HepG2 (cell line): Measurements from ENCODE around the gene NTN4. TPM values are rescaled to one million over a fixed set of nuclear protein-coding genes. Genes with fewer than 3 reads are reported as not detected.

Experiments used
- AFF4 ChIP-seq: sonication (generic); formaldehyde crosslinking; IDR thresholded peaks from 2 replicates; pipeline ENCODE4 v1.4.0; 2020; ENCODE audit warnings: missing genetic modification reagents
- DZIP1 ChIP-seq: sonication (generic); formaldehyde crosslinking; IDR thresholded peaks from 2 replicates; pipeline ENCODE4 v1.5.0; 2020; ENCODE audit warnings: mild to moderate bottlenecking, missing genetic modification reagents
- EED ChIP-seq: sonication (generic); formaldehyde crosslinking; IDR thresholded peaks from 2 replicates; pipeline ENCODE4 v1.5.0; 2020; ENCODE audit warnings: mild to moderate bottlenecking, missing genetic modification reagents
- GZF1 ChIP-seq: sonication (generic); formaldehyde crosslinking; IDR thresholded peaks from 2 replicates; pipeline ENCODE4 v1.5.1; 2020; ENCODE audit warnings: mild to moderate bottlenecking, missing genetic modification reagents
- KAT7 ChIP-seq: IDR thresholded peaks from 2 replicates; pipeline ENCODE4 v1.6.1; 2018; ENCODE audit warnings: borderline replicate concordance, missing compliant biosample characterization
- MIER3 ChIP-seq: IDR thresholded peaks from 2 replicates; pipeline ENCODE4 v1.6.1; 2016; ENCODE audit warnings: missing compliant biosample characterization, borderline replicate concordance
- SALL2 ChIP-seq: sonication (generic); formaldehyde crosslinking; IDR thresholded peaks from 2 replicates; pipeline ENCODE4 v1.8.1; 2023; ENCODE audit warnings: mild to moderate bottlenecking, missing genetic modification reagents, inconsistent platforms
- ZBED4 ChIP-seq: sonication (generic); formaldehyde crosslinking; IDR thresholded peaks from 2 replicates; pipeline ENCODE4 v1.4.0; 2020; ENCODE audit warnings: missing genetic modification reagents, borderline replicate concordance
- ZHX1 ChIP-seq: sonication (generic); formaldehyde crosslinking; IDR thresholded peaks from 2 replicates; pipeline ENCODE4 v1.8.1; 2022; ENCODE audit warnings: low read depth, mild to moderate bottlenecking, missing genetic modification reagents
- ZNF383 ChIP-seq: sonication (generic); formaldehyde crosslinking; IDR thresholded peaks from 2 replicates; pipeline ENCODE4 v1.4.0; 2020; ENCODE audit warnings: missing genetic modification reagents, mild to moderate bottlenecking, borderline replicate concordance
- ZNF569 ChIP-seq: sonication (generic); formaldehyde crosslinking; IDR thresholded peaks from 2 replicates; pipeline ENCODE4 v1.5.0; 2020; ENCODE audit warnings: mild to moderate bottlenecking, missing genetic modification reagents, moderate library complexity, borderline replicate concordance
- ZNF660 ChIP-seq: sonication (generic); formaldehyde crosslinking; IDR thresholded peaks from 2 replicates; pipeline ENCODE4 v1.5.1; 2020; ENCODE audit warnings: mild to moderate bottlenecking, low read depth, missing genetic modification reagents, borderline replicate concordance
- ZNF839 ChIP-seq: sonication (generic); formaldehyde crosslinking; IDR thresholded peaks from 2 replicates; pipeline ENCODE4 v1.4.0; 2020; ENCODE audit warnings: missing genetic modification reagents, mild to moderate bottlenecking, borderline replicate concordance
- polyA plus RNA-seq, 8 experiments: library from polyadenylated mRNA; depleted of rRNA in 3 of 8; stranded (reverse) in 7 of 8; unstranded in 1 of 8; fragments of >200 nt; fragmentation: Illumina TruSeq in 4 of 8; extraction: Trizol in 4 of 8; gene quantifications; 2 replicates each; pipeline versions ENCODE4 v1.2.1 to v1.2.3, GENCODE V29; 2011 to 2016; ENCODE audit warnings: low read depth in 4 of 8, missing spikeins in 1 of 8, mixed read lengths in 1 of 8; ENCODE audit not compliant: insufficient read depth in 1 of 8
- total RNA-seq, 5 experiments: library from RNA; depleted of rRNA; stranded (reverse); fragments of >200 nt; fragmentation: Illumina TruSeq; extraction: Trizol; gene quantifications; 2 replicates each; pipeline ENCODE4 v1.2.3, GENCODE V29; 2016; ENCODE audit warnings: low read depth in 1 of 5
- TF ChIP-seq, protein P1 (sequence below): sonication (generic); formaldehyde crosslinking; IDR thresholded peaks from 2 replicates; pipeline ENCODE4 v1.8.1; 2023; ENCODE audit warnings: missing genetic modification reagents, mild to moderate bottlenecking, borderline replicate concordance

Gene NTN4
- total and polyA plus RNA-seq, 2 of the 13 experiments (the other 11 are each of a cell fraction or from before 2014, with no cell fraction given): 7.8 to 11.5 TPM

GRCh38 chr12:95802482-95803270 is 12.1 kb upstream of the NTN4 start (continued):
- no peak for TF ChIP-seq DZIP1 (CRISPR knock-in tag)
- no peak for TF ChIP-seq SALL2 (CRISPR knock-in tag)
- no peak for TF ChIP-seq ZNF839 (CRISPR knock-in tag)
- TF ChIP-seq GZF1 (CRISPR knock-in tag): no peak
- peak; percentile 62; the same call in 1 of the 2 replicates for TF ChIP-seq MIER3 (CRISPR knock-in tag)
- TF ChIP-seq EED (CRISPR knock-in tag): no peak
- TF ChIP-seq ZNF569 (CRISPR knock-in tag): no peak
- TF ChIP-seq ZHX1: no peak
- TF ChIP-seq, protein P1, sequence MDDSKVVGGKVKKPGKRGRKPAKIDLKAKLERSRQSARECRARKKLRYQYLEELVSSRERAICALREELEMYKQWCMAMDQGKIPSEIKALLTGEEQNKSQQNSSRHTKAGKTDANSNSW: no peak
- no peak for TF ChIP-seq ZNF660 (CRISPR knock-in tag)
- TF ChIP-seq ZNF383 (CRISPR knock-in tag): no peak
- no peak for TF ChIP-seq ZBED4 (CRISPR knock-in tag)
- no peak for TF ChIP-seq AFF4 (CRISPR knock-in tag)
- TF ChIP-seq KAT7 (CRISPR knock-in tag): 0 out of 2 replicates have a peak, but pooled peaks have one; percentile 55
